WTC11 (cell line): ENCODE results near the gene BRD4. TPM values are rescaled to one million over a fixed set of nuclear protein-coding genes. Genes with fewer than 3 reads are reported as not detected.

Source experiments
- ATAC-seq: fragments of 200-7000 bp; cut with Tn5 transposase; 2 replicates; pipeline ENCODE4 v1.10.0; 2021; ENCODE audit warnings: mild to moderate bottlenecking, moderate library complexity
- CTCF ChIA-PET: fragments of 300-600 bp; sonication (Branson Sonifier 250); formaldehyde crosslinking; loops from one replicate; lab custom pipeline; 2021; ENCODE audit warnings: antibody characterized with exemption; lab: Charles Lee
- POLR2A ChIA-PET: fragments of 350-600 bp; sonication (Branson Sonifier 250); formaldehyde crosslinking; loops from one replicate; lab custom pipeline; 2021; ENCODE audit warnings: antibody characterized with exemption; lab: Charles Lee
- DNase-seq: peaks from one replicate; pipeline ENCODE4 v3.0.0; 2021; ENCODE audit warnings: low spot score
- H3K27ac Mint-ChIP-seq: 2 replicates; pipeline ENCODE4 v1.8.0; 2021; ENCODE audit warnings: mixed read lengths
- H3K27me3 Mint-ChIP-seq: 2 replicates; pipeline ENCODE4 v1.8.0; 2021; ENCODE audit warnings: low read depth, mild to moderate bottlenecking, moderate library complexity, mixed read lengths
- H3K36me3 Mint-ChIP-seq: 2 replicates; pipeline ENCODE4 v1.8.0; 2021; ENCODE audit warnings: mixed read lengths
- H3K4me1 Mint-ChIP-seq: 2 replicates; pipeline ENCODE4 v1.8.0; 2022; ENCODE audit warnings: mixed read lengths
- H3K4me3 Mint-ChIP-seq: 2 replicates; pipeline ENCODE4 v1.8.0; 2021; ENCODE audit warnings: mild to moderate bottlenecking, moderate library complexity, mixed read lengths
- H3K9me3 Mint-ChIP-seq: 2 replicates; pipeline ENCODE4 v1.8.0; 2021; ENCODE audit warnings: mixed read lengths
- AR ChIP-seq: fragments of 250-450 bp; sonication (Bioruptor Pico); IDR thresholded peaks from 2 replicates; pipeline ENCODE4 v1.9.0; 2021; ENCODE audit warnings: mild to moderate bottlenecking
- ARID4B ChIP-seq: sonication (generic); formaldehyde crosslinking; IDR thresholded peaks from 2 replicates; pipeline ENCODE4 v1.8.0; 2023; ENCODE audit warnings: missing genetic modification reagents, mild to moderate bottlenecking, borderline replicate concordance
- ATF1 ChIP-seq: sonication (generic); formaldehyde crosslinking; IDR thresholded peaks from 2 replicates; pipeline ENCODE4 v1.8.1; 2023; ENCODE audit warnings: mild to moderate bottlenecking, moderate library complexity, missing genetic modification reagents
- CBFB ChIP-seq: sonication (generic); formaldehyde crosslinking; IDR thresholded peaks from 2 replicates; pipeline ENCODE4 v1.8.1; 2022; ENCODE audit warnings: mild to moderate bottlenecking, low read depth, missing genetic modification reagents
- CDX4 ChIP-seq: fragments of 250-450 bp; sonication (Bioruptor Pico); IDR thresholded peaks from 2 replicates; pipeline ENCODE4 v1.9.0; 2021; ENCODE audit warnings: moderate library complexity, mild to moderate bottlenecking, inconsistent platforms, borderline replicate concordance
- CREM ChIP-seq: sonication (generic); formaldehyde crosslinking; IDR thresholded peaks from 2 replicates; pipeline ENCODE4 v1.8.1; 2022; ENCODE audit warnings: mild to moderate bottlenecking, missing genetic modification reagents, moderate library complexity
- CTCF ChIP-seq: fragments of 200-600 bp; IDR thresholded peaks from 2 replicates; pipeline ENCODE4 v1.8.0; 2022; ENCODE audit warnings: antibody characterized with exemption
- E2F5 ChIP-seq: sonication (generic); formaldehyde crosslinking; IDR thresholded peaks from 2 replicates; pipeline ENCODE4 v1.8.1; 2022; ENCODE audit warnings: mild to moderate bottlenecking, moderate library complexity, missing genetic modification reagents
- ELF4 ChIP-seq: sonication (generic); formaldehyde crosslinking; IDR thresholded peaks from 2 replicates; pipeline ENCODE4 v1.8.1; 2022; ENCODE audit warnings: low read depth, mild to moderate bottlenecking, moderate library complexity, missing genetic modification reagents
- ESRRA ChIP-seq: sonication (generic); formaldehyde crosslinking; IDR thresholded peaks from 2 replicates; pipeline ENCODE4 v1.8.1; 2022; ENCODE audit warnings: mild to moderate bottlenecking, missing genetic modification reagents, borderline replicate concordance
- GABPB1 ChIP-seq: sonication (generic); formaldehyde crosslinking; IDR thresholded peaks from 2 replicates; pipeline ENCODE4 v1.8.1; 2023; ENCODE audit warnings: mild to moderate bottlenecking, missing genetic modification reagents
- GRHL2 ChIP-seq: fragments of 250-450 bp; sonication (Bioruptor Pico); IDR thresholded peaks from 2 replicates; pipeline ENCODE4 v1.8.0; 2022; ENCODE audit warnings: mild to moderate bottlenecking, moderate library complexity; ENCODE audit not compliant: insufficient replicate concordance, severe bottlenecking
- IRF2 ChIP-seq: sonication (generic); formaldehyde crosslinking; IDR thresholded peaks from 2 replicates; pipeline ENCODE4 v1.8.0; 2022; ENCODE audit warnings: low read depth, missing genetic modification reagents, borderline replicate concordance
- JAZF1 ChIP-seq: fragments of 250-450 bp; sonication (Bioruptor Pico); IDR thresholded peaks from 2 replicates; pipeline ENCODE4 v1.9.0; 2021; ENCODE audit warnings: moderate library complexity, mild to moderate bottlenecking, inconsistent platforms
- MAX ChIP-seq: sonication (generic); formaldehyde crosslinking; IDR thresholded peaks from 2 replicates; pipeline ENCODE4 v1.8.0; 2022; ENCODE audit warnings: mild to moderate bottlenecking, missing genetic modification reagents
- NR1H2 ChIP-seq: sonication (generic); formaldehyde crosslinking; IDR thresholded peaks from 2 replicates; pipeline ENCODE4 v1.9.0; 2021; ENCODE audit warnings: mild to moderate bottlenecking, moderate library complexity, missing genetic modification reagents
- PREB ChIP-seq: sonication (generic); formaldehyde crosslinking; IDR thresholded peaks from 2 replicates; pipeline ENCODE4 v1.8.1; 2022; ENCODE audit warnings: mild to moderate bottlenecking, missing genetic modification reagents, moderate library complexity, borderline replicate concordance
- SMAD4 ChIP-seq: sonication (generic); formaldehyde crosslinking; IDR thresholded peaks from 2 replicates; pipeline ENCODE4 v1.8.0; 2022; ENCODE audit warnings: mild to moderate bottlenecking, missing genetic modification reagents
- SP1 ChIP-seq: sonication (generic); formaldehyde crosslinking; conservative IDR thresholded peaks from 2 replicates; pipeline ENCODE4 v1.8.1; 2022; ENCODE audit warnings: missing genetic modification reagents
- TCF7 ChIP-seq: sonication (generic); formaldehyde crosslinking; IDR thresholded peaks from 2 replicates; pipeline ENCODE4 v1.8.0; 2022; ENCODE audit warnings: mild to moderate bottlenecking, low read depth, missing genetic modification reagents, moderate library complexity
- total RNA-seq: library from RNA; stranded (reverse); gene quantifications from 3 replicates; pipeline ENCODE4 v1.2.3, GENCODE V29; 2021

Gene BRD4
- total RNA-seq, 1 experiment from 2014 or later, result 128 TPM

GRCh38 chr19:15368798-15369593, 36.7 kb upstream of the BRD4 start (continued):
- TF ChIP-seq E2F5 (CRISPR knock-in tag) (no peak), AR (CRISPR knock-in tag) (no peak), SP1 (CRISPR knock-in tag) (no peak), JAZF1 (CRISPR knock-in tag) (no peak), CTCF (no peak), SMAD4 (CRISPR knock-in tag) (no peak), CDX4 (CRISPR knock-in tag) (no peak)

GRCh38 chr19:15368051-15368632, 35.8 kb upstream of the BRD4 start:
- ChIA-PET POLR2A (no interaction called here), CTCF (interaction anchor here (0.6 kb wide), 1 partner anchor 1111 kb away, joined by 5 read pairs; no protein-coding TSS in a partner anchor)
- Mint-ChIP-seq H3K4me1 (no peaks in the 10 kb centered on the region), H3K27ac (no peak overlapping the region), H3K4me3 (no peak overlapping the region), H3K9me3 (peaks cover 3% of the 10 kb centered on the region), H3K36me3 (peaks cover 80% of the 10 kb centered on the region), H3K27me3 (no peaks in the 10 kb centered on the region)
- ATAC-seq (no peak), DNase-seq (no peak)
- no peak for TF ChIP-seq CREM (CRISPR knock-in tag)
- no peak for TF ChIP-seq MAX (CRISPR knock-in tag)
- TF ChIP-seq ESRRA (CRISPR knock-in tag), result no peak
- TF ChIP-seq NR1H2 (CRISPR knock-in tag), result no peak
- TF ChIP-seq CBFB (CRISPR knock-in tag), result no peak
- TF ChIP-seq IRF2 (CRISPR knock-in tag), result no peak
- no peak for TF ChIP-seq SMAD4 (CRISPR knock-in tag)
- no peak for TF ChIP-seq ELF4 (CRISPR knock-in tag)
- TF ChIP-seq ATF1, result no peak
- no peak for TF ChIP-seq TCF7 (CRISPR knock-in tag)
- TF ChIP-seq GABPB1, result no peak
- no peak for TF ChIP-seq ARID4B (CRISPR knock-in tag)
- TF ChIP-seq GRHL2, result no peak
- no peak for TF ChIP-seq PREB (CRISPR knock-in tag)
